Myocyte (in vitro differentiated cells): Measurements from ENCODE around the gene TOMM22. TPM values are rescaled to one million over a fixed set of nuclear protein-coding genes. Genes with fewer than 3 reads are reported as not detected.
A peak's percentile ranks its signal among the peaks of the same experiment; 100 is the strongest.

ENCODE experiments used
- DNase-seq: peaks from one replicate; pipeline ENCODE4 v3.0.0-alpha.2; 2012; ENCODE audit warnings: low read depth
- total RNA-seq: library from RNA; depleted of rRNA; stranded (reverse); fragments of >200 nt; gene quantifications from 2 replicates; pipeline ENCODE4 v1.2.3, GENCODE V29; 2014

The TOMM22 gene
- total RNA-seq, 1 donor from 2014 or later: 56.4 TPM

DNA sequence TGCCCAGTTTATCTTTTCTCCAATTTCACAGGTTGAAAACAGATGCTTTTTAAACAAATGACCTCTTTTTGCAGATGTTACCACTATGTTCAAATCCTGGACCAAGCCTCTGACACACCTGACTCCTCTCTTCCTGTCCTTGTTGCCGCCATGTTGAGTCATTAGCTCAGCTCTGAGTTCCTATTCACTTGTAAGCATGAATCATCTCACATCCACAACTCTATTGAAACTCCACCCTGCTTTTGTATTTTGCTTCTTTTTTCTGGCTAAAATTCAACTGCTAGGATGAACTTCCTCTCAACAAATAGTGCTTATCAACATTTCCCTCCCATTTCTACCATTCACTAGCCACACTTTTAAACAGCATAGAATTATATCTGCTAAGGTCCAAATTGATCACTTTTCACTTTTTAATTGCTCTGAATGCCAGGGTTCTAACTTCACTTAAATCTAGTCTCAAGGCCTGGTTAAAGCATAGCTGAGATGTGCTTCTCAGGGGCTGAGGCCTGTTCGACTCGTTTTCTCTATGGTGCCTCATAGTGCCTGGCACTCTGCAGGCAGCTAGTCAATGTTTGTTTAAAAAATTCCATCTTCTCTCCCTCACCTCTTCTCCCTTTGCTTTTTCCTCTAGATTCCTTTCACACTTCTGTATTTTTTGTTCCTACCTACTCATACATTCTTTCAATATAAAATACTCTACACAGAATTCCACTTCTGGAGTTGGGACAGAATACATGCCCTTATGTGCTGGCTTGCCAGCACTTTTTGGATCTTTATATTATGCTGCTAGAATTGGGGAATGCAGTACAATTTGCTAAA, 15.1 kb downstream of the TOMM22 start:
- peak; percentile 35 for DNase-seq

DNA sequence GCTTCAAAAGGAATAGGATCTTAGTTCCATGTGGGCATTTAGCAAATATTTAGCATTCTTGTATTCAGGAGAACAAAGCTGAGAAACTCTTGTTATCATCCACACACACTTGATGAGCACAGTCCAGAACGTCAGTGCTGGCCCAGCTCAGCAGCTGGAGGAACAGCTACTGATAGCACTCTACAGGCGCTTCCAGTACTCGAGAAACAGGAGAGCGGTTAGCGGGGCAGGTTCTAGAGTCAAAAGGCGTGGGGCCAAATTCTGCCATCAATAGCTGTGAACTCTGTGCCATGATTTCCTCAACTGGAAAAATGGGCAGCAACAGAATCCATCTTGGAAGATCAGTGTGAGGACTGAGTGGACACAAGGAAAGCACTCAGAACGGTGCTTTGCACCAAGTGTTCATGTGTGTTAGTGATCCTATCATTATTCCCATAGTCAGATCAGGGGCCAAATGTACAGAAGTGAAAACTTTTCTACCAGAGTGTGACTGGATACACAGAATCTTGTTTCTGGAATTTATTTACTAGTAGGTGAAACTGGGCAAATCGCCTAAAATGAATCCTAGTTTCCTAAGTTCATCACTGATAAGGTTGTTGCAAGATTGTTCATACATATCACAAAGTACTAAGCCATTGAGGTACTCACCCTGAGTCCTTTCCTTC, 15.8 kb downstream of the TOMM22 start:
- no peak for DNase-seq

DNA sequence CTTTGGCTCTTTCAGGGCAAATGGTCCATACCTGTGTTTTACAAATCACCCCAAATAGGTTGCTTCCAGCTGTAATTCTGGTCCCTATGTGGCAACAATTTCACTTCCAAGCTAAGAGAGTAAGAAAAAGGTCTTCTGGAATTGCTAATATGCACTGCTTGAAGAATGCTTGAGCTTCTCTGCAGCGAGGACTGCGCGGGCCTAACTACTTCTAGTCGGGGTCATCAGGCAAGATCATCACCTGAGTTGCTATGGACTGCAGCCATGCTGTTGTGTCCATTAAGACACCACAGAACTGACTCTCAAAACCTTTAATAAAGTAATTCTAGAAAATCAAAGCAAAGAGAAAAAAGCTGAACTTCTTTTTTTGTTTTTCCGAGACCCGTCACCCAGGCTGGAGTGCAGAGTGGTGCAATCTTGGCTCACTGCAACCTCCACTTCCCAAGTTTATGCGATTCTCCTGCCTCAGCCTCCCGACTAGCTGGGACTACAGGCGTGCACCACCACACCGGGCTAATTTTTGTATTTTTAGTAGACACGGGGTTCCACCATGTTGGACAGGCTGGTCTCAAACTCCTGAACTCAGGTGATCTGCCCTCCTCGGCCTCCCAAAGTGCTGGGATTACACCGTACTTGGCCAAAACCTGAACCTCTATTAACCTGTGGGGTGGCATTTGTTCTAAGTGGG, 16.8 kb downstream of the TOMM22 start:
- DNase-seq: no peak

DNA sequence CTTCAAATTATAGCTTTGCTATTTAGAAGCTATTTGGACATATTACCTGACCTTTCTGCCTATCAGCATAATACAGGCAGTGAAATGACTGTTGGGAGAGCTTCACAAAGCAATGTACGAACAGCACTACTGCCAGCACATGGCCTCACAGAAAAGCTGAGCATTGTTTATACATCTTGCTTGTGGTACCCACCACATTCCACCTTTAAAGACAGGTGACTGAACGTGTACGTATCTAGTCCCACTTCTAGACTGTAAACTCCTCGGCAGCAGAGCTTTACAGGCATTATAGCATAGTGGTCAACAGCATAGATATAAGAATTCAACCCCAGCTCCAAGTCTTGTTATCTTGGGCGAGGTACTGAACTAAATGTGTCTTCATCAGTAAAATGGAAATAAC, 17.4 kb downstream of the TOMM22 start:
- no peak for DNase-seq

DNA sequence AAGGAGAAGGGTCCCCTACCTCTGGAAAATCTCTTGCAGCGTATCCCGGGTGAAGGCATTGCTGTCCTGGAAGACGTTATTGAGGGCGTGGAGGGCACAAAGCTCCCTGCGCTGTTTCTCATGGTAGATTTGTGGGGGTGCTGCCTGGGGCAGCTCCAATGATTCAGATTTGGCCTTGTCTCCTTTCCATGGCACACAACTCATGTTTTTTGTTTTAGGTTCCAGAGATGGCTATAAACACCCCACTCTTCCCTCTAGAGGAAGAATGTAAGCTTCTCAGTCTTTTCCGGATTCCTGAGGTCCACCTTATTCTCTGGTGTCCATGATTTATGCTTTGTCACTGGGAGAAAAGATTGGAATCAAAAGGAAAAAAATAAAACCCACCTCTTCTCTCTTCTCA, 18.0 kb downstream of the TOMM22 start:
- DNase-seq: peak; percentile 23

DNA sequence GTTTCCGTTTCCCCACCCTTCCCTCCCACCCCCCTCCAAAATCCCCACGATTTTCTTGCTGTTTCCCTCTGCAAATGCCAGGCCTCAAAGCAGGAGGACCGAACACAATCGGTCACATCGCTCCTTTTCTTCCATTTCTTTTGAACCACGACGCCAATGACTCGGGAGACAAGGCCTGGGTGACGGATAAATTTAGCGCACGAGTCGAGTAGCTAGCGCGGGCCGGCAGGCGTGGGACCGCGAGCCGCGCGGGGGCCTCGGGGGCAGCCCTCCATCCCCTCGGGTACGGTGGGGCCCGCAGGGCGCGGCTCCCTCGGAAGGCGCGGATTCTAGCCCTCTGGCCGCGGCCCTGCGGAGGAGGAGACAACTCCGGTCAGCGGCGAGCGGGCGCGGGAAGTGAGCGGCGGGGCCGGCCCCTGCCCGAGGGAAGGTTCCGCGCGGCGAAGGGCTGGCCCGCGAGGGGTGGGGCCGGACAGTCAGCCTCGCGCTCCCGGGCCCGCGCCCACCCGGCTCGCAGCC, 18.6 kb downstream of the TOMM22 start:
- DNase-seq: peak; percentile 63

DNA sequence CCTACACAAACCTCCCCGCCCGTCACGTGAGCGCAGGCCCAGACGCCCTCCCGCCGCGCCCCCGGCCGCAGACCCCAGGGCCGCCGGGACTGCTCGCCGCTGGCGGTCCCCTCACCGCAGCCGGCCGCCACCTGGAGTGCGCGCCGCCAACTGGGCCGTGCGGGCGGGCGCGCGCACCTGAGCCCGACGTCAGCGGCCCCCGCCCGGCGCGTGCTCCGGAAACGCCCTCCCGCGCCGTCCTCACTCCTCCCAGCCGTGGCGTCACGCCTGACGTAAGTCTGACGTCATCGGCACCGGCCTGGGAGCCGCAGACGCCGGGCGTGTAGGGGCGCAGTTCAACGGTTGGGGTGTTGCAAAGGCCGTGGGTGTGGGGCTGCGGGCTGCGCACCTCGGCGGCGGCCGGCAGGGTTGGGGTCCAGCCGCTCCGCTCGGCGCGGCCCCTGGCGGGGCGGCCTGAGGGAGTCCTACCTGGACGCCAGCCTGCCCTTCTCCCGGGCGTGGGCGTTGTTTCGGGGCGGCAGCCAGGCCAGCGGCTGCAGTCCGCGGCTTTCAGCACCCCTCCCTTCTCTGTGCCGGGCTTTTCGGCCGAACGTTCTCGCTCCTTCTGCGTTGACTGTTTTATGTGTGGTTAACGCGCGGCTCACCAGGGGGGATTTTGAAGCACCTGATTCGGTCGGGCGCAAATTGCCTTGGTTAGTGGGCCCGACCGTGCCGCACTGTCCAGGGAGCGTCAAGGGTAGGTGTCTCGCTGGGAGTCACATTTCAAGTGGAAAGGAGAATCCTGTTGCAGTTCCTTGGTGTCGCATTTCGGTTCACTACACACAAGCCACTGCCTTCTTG, 19.3 kb downstream of the TOMM22 start, which contains the start of gene JOSD1:
Gene JOSD1 (minus strand): TSS at position 155 of the 840 bp plus-strand sequence. CDS start 956 bp downstream, outside the sequence.
- peak; percentile 94 for DNase-seq

DNA sequence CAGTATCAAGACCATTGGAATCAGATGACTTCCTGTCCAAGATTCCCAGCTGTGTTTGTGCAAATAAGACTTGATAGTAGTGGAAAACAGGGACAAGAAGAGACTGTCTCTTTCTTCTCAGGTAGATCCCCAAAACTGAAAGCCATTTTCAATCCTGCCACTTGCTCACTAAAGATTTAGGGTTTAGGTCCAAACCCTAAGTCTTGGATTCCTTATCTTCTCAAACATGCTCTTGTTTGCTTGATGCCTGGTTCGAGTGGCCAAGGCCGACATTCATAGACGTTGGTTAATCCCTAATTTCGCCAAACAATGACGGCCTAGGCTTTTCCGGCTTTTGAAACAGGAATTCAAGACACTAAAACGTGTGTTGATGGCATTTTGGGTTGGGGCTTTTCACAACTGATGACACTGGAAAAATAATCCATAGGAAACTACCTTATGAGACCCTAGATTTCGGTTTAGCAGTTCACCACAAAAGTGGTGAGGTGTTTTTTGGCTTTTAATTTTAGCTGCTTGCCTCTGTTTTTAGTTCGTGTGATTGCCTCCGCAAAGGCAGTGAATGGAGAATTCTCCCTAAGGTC, 23.0 kb downstream of the TOMM22 start:
- DNase-seq: no peak

DNA sequence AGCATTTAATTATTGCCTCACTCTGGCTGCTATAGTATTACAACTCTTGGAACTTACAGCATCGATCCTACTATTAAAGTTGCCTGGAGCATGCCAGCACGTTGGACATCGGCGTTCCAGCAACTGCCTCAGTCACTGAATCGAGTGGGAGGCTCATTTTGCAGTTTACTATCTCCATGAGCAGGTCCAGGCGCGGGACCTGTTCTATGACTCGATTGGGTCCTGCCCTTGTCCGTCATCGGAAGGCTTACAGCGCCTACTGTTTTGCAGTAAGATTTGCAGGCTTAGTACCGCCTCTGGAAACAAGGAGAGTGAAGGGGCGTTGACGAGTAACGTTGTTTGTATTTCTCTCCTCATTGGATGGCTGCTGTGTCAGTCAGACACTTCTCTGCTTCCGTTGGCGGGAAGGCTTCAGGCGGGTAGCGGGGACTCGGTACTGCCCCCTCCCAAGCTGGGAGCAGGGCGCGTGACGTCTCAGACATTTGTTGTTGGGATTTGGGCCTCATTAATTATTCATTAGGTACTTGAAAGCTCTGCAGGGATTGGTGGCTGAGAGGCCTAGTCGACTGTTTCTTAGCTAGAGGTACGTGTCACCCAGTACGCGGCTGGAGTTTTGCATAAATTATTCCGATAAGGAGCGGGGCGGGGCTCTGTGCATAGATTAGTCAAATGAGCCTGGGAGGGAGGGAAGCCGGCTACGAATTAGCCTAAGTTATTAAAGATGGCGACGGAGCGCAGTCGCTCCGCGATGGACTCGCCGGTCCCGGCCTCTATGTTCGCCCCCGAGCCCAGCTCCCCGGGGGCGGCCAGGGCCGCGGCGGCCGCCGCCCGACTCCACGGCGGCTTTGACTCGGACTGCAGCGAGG, 23.7 kb downstream of the TOMM22 start, which contains the start of gene GTPBP1:
Gene GTPBP1 (plus strand): TSS at position 710 of the 866 bp plus-strand sequence. CDS start 12 bp downstream, at position 722.
- peak; percentile 100 for DNase-seq

DNA sequence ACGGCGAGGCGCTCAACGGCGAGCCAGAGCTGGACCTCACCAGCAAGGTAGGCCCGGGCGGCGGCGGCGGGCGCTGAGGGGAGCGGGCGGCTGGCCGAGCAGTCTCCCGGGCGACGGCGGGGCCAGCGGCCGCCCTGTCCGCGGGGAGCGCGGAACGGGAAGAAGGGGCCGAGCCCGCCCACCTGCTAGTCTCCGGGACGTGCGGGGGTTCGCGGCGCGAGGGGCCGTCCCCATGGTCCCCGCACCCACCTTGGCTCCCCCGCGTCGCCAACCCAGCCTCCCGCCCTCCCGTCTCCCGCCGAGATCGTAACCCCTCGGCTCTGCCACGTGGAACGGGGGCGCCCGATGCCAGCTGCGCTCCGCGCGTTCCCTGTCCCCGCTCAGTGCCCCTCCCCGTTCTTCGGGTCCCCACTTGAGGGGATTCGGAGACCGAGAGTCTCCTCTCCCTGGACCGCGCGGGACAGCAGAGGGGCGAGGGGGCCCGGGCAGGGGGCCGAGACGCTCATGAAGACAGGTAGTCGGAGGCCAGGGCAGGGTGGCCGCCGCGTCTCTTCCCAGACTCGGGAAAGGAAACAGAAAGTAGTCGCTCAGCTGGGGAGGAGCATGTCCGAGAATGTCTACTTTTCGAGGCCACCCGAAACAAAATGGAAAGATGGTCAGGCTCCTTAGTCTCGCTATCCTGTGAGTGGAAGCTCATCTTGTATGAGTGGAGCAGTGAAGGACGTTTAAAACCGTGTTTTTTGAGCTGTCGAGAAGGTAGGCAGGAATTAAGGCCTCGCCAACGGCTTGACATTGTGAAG, 24.5 kb downstream of the TOMM22 start:
- peak; percentile 43 for DNase-seq

DNA sequence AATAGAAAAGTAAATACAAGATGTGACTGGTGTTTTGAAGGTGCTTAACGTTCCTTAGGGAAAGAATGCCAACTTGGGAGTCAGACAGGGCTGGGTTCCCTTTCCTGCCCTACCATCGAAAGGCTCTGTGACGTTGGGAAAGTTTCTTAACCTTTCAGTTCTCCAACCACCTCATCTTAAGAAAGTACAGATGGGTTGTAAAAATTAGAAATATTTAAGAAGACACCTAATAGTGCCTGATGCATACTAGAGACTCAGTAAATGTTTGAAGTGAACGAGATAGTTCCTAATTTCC, 25.1 kb downstream of the TOMM22 start:
- no peak for DNase-seq

DNA sequence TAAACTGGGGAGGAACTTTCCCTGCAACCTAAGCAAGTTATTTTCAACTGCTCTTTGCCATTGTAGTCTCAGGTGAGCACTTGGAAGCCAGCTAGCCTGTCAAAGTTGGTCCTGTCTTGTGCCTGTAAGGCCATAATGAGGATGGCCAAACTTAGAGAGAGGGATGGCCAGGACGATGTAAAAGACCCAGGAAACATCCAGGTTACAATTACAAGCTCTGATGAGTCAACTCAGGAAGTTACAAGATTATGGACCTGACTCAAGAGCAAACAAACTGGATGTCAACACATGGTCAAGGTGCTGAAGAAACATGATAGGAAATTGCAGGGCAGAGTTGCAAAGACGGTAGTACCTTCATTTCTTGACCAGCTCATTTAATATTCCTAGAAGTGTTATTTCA, 25.6 kb downstream of the TOMM22 start:
- no peak for DNase-seq

DNA sequence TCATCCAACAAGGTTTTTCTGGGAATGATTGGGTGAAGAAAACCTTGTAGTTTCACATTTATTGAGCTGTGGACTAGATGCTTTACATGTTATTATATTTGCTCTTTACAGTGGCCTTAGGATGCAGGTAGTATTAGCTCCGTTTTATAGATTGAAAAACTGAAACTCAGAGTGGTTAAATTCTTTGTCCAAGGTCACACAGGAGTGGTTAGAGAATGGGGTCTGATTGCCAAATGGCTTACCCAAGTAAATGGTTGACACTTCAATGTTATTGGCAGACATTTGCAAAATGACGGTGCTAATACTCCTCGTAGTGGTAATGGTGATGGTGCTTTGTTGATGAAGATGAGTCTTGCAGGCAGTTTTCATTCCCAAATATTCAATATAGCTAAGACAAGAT, 26.2 kb downstream of the TOMM22 start:
- no peak for DNase-seq

DNA sequence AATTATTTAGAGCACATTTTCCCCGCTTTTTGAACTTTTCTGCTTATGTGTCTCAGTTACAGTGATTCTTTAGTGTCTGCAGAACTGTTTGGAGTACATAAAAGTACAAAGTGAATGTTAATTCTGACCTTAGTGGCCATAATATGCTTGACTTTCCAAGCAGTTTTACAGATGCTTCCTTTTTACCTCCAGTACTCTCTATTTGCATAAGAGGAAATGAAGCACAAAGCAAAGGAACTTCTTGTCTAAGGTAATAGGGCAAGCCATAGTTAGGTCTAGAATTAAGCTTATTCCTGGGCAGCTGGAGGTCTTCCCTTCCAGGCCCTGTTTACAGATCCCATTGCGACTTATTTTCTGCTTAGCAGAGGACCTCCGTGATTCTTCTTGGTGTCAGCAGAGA, 27.5 kb downstream of the TOMM22 start:
- DNase-seq: no peak

DNA sequence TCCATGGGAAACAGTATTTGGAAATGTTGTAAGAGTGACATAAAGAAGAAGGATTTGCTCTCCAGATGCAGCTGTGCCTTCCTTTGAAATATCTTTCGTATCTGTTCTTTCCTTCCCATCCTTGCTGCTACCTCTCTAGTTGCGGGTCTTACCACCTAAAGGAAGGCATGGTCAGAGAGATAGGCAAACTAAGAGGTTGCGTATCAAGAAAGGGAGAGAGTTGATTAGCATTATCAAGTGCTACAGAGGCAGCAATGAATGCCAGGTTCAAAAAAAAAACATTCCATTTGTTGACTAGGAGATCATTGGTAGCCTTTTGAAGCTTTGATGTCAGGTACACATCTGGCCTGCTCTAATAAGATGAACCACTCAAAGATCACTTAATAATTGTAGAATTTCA, 28.6 kb downstream of the TOMM22 start:
- no peak for DNase-seq

DNA sequence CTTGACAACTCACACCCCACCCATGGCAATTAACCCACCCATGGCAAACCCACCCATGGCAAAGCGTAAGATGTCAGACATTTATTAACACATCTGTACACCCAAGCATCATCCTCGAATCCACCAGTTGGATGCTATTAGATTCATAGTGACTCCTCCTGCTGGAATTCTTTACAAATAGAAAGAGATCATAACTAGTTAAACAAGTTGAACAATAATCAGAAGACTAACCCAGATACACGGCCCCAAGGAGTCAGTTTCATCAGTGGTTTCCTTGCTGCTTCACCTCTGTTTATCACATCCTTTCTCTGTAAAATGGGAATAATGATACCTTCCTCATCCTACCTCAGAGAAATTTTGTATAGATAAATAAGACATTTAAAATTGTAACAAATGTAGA, 29.1 kb downstream of the TOMM22 start:
- DNase-seq: no peak

DNA sequence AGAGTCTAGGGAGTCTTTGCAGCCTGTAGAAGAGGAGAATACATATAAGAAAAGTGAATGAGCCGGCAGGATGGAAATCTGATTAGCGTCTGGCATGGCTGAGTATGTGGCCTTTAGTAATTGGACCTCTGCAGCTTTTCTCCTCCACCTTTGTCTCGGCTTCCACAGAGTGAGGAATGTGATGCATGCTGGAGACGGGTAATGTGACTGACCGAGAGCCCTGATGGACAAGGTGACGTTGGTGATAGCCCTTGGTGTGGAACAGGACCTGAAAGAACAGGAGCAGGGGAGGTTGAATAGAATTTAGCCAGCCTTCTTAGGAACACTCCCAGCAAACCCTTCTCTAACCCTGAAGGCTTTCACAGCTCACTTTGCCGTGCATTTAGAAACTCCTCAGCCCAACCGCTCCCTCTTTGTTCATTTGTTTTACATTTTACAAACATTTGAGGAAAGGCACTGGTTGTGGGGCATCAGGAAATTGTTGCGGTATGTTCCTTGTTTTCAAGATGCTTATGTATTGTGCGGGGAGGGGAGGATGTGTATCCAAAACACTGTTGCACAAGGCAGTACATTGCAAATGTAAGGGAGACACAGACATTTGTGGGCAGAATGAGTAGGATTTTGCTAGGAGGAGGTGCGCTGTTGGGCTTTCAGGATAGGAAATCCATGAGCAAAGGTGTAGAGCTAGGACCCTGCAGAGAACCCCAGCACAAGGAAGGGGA, 30.9 kb downstream of the TOMM22 start:
- no peak for DNase-seq

DNA sequence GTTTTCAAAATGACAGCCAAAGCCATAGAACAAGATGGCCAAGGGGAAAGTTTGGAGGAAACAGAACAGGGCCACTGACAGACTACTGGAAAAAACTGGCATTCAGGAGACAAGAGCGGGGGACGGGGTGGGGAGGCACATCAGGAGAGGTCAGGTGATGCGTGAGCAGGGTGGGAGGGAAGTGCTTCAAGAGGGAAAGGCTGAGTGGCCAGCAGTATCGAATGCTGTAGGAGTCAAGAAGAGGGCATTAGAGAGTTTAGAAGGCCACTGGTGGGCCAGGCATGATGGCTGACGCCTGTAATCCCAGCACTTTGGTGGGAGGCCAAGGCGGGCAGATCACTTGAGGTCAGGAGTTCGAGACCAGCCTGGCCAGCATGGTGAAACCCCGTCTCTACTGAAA, 32.2 kb downstream of the TOMM22 start:
- no peak for DNase-seq
